Left colon (tissue), 2 donors: ENCODE data around the gene GJB6. TPM values are rescaled to one million over a fixed set of nuclear protein-coding genes. Genes with fewer than 3 reads are reported as not detected.
A peak's percentile ranks its signal among the peaks of the same experiment; 100 is the strongest.

Experiments used
- ATAC-seq: fragments of 200-7000 bp; cut with Tn5 transposase; one replicate; pipeline ENCODE4 v1.9.1; 2020; ENCODE audit warnings: mild to moderate bottlenecking, moderate library complexity
- DNase-seq, 2 donors: peaks; one replicate each; pipeline ENCODE4 v3.0.0-alpha.2; 2020
- intact Hi-C, 2 donors: fragments of 100-400 bp; cut with DNase I in 1 of 2; cut with micrococcal nuclease in 1 of 2; formaldehyde crosslinking; loops; one replicate each; pipeline versions ENCODE4 v1.11.2 to v1.14.0; 2022; cut with DNase I, micrococcal nuclease
- total RNA-seq, 2 donors: library from RNA; stranded (reverse); fragmentation: NEBNext Ultra II Directional; extraction: Animal tissue kit (Norgen Biotek cat#: 25700); gene quantifications; one replicate each; pipeline ENCODE4 v1.2.1, GENCODE V29; 2021
- donor health status: DM: no; HTN: no; CAD: no.
- donor health status: DM: yes; HTN: yes; CAD: no.

Gene GJB6
- total RNA-seq, 2 donors from 2014 or later: not detected

- ATAC-seq (no peak), DNase-seq (no peak)
- intact Hi-C loops: no loop called here
Measured at GRCh38 chr13:20230913-20231838, 943 bp downstream of the GJB6 start.

DNA sequence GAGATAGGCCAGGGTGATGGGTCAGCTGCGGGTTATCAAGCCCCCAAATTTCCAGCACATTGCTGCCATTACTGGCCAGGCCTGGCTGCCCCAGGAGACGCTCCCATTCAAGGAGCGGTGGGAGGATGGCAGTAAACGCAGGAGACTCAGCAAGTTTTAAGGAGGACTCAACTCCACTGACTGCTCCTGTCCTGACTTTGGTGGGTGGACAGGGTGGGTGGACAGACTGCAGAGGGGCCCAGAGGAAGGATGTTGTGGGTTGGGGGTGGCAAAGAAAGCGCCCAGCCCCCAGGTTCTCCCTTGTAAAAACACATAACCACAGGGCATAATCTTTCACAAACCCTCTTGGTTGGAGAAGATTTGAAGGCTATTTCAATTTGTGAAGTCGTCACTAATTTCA, 4.4 kb downstream of the GJB6 start:
- ATAC-seq: no peak
- intact Hi-C loops: no loop called here
- no peak for DNase-seq

DNA sequence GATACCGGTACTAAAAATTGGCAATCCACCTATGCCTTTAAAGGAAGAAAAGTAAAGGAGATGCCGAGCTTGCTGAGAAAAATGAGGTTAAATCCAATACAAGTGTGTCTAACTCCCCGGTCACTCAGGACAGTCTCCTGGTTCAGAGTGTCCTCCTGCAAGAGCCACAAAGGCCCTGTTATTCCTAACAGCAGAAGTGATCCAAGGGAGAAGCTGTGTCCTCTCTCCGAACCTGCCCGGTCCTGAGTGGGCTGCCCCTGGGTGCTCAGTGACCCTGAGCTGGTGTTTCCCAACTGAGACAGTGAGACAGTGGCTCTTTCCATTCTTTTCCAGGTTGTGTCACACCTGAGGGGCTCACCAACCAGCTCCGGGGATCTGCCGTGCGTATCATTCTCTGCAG, 4.8 kb downstream of the GJB6 start:
- DNase-seq (no peak), ATAC-seq (no peak)
- intact Hi-C loops: no loop called here

DNA sequence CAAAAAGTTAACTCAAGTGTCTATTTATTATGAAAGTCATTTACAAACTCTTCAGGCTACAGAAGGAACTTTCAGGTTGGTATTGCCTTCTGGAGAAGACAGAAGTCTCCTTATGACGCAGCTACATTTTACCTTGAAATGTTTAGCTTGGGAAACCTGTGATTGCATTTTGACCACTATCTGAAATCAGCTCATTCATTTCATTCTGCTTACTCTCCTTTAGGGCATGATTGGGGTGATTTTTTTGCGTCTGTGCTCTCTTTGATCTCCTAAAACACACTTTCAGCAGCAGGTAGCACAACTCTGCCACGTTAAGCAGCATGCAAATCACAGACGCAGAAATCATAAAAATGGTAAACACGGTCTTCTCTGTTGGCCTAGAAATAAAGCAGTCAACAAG, 9.6 kb downstream of the GJB6 start:
- intact Hi-C loops: no loop called here
- no peak for ATAC-seq
- DNase-seq: no peak

GRCh38 chr13:20221772-20222171, 10.3 kb downstream of the GJB6 start:
- intact Hi-C loops: no loop called here
- no peak for DNase-seq
- ATAC-seq: no peak

- intact Hi-C loops: no loop called here
- no peak for ATAC-seq
Measured at GRCh38 chr13:20219577-20219976, 12.5 kb downstream of the GJB6 start.

DNA sequence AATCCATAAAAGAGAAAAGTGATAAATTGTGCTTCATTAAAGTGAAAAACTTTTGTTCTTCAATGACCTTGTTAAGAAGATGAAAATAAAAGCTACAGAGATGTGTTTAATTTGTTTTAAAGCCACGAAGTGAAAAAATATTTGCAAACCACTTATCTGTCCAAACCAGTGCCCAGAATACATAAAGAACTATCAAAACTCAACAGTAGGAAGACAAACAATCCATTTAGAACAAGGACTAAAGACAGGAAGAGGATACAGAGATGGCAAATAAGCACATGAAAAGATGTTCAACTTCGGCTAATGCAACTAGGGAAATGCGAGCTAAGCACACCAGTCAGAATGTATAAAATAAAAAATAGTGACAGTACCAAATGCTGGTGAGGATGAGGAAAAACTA, 15.0 kb downstream of the GJB6 start:
- intact Hi-C loops: no loop called here
- ATAC-seq (no peak), DNase-seq (no peak)

More at GRCh38 chr13:20219577-20219976, 12.5 kb downstream of the GJB6 start:
- DNase-seq: no peak

DNA sequence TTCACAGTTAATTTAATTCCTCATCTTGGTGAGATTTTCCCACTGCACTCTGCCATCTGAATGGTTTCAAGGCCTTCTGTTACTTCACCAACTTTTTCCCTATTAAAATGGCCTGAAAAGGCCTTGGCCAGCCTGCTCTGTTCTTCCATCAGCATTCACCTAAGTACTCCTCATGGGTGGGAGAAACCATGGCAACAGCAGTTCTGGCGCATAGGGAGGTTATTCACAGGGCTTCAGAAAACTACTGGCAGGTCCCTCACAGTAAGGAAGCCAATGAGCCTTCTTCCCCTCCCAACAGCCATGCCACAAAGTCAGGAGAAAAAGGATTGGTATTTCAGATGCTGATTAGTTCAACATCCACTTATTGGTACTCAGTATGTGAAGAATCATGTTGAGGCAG, 22.2 kb downstream of the GJB6 start:
- ATAC-seq (no peak), DNase-seq (no peak)
- intact Hi-C loops: no loop called here

GRCh38 chr13:20206698-20207235, 25.4 kb downstream of the GJB6 start:
- intact Hi-C loops: no loop called here
- ATAC-seq (no peak), DNase-seq (no peak)

- intact Hi-C loops: no loop called here
- DNase-seq (no peak), ATAC-seq (no peak)
Measured at GRCh38 chr13:20206065-20206697, 25.9 kb downstream of the GJB6 start.

DNA sequence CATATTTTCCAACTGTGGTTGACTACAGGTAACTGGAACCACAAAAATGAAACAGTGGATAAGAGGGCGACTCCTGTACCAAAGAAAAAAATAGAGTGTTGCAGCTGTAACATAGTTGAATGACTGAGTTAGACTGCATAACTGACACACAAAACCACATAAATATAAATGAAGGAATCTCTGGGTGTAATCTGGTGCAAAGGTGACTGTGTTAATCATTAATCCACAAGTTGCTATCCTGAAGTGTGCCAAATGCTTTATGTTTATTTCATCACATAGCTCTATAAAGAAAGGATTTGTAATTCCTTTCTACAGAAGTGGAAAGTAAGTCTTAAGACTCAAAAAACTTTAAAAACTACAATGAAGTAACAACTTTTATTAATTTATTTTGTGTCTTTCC, 33.3 kb downstream of the GJB6 start:
- DNase-seq (no peak), ATAC-seq (peak; percentile 93)
- intact Hi-C loops: no loop called here

- intact Hi-C loops: no loop called here
- ATAC-seq: peak; percentile 42
- DNase-seq: no peak
Measured at GRCh38 chr13:20197361-20197834, 34.7 kb downstream of the GJB6 start.

- intact Hi-C loops: no loop called here
- DNase-seq (no peak), ATAC-seq (no peak)
Measured at GRCh38 chr13:20195801-20196200, 36.3 kb downstream of the GJB6 start.

DNA sequence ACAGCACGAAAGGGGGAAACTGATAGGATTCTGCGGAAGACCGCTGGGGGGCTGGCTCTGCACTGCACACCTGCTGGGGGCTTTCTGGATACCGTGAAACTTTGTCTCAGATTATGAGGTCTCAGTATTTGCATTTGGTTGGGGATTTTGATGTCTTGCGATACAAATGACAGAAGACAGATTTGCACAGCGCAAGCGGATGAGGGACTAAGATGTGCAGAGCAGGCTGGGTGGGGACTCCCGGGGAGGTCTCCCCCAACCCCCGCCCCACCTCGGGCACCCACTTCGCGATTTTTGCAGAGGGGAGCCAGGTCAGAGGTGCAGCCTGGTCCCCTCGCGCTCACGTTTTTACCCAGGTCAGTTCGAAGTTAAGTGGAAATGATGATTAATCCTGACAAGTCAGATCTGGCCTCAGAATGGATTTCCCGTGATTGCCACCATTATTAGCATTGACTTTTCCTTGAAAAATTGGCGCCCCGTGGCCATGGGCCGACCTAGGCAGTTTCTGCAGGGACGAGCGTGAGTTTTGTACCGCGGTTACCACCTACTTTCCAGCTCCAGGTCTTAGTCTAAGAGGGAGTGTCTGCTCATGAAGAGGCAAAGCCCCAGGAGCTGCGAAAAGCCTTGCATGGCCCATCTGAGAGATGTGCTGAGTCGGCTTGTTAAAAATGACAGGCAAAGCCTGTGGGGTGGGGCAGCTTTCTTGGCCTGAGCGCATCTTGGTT, 38.0 kb downstream of the GJB6 start:
- DNase-seq (no peak), ATAC-seq (no peak)
- intact Hi-C loops: no loop called here

DNA sequence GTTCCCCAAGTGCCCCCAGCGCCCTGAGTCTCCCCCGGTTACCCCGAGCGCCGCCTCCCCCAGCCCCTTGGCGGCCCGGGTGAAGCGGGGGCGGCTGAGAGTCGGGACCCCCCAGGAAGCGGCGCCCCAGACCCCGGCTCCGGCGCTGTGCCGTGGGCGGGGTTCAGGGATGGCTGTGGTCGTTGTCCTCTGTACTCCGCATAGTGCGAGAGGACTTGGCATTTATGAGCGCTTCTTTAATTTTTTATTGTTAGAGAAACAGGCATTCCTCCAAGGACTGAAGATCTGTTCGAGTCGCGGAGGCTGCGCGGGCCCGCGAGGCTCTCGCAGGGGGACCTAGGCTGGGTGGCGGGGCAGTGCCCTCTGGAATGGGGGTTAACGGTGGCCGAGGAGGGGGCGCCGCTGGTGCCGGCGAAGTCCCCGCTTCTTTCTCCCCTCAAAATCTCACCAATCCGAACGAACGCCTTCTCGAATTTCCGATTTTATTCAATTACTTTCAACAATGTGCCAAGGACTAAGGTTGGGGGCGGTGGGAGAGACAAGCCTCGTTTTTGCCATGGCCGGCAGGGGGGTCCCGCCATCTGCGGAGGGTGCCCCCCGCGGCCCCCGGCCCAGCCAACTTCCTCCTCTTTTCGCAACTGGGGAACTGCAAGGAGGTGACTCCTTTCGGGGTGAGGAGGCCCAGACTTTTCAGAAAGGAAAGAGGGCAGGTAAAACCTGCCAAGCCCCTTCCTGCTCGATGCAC, 38.8 kb downstream of the GJB6 start:
- peak in 1 of 2 donors; percentile 23 for DNase-seq
- ATAC-seq: peak; percentile 29
- intact Hi-C loops: no loop called here

DNA sequence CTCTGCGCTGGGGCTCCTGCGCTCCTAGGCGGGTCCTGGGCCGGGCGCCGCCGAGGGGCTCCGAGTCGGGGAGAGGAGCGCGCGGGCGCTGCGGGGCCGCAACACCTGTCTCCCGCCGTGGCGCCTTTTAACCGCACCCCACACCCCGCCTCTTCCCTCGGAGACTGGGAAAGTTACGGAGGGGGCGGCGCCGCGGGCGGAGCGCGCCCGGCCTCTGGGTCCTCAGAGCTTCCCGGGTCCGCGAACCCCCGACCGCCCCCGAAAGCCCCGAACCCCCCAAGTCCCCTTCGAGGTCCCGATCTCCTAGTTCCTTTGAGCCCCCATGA, 39.3 kb downstream of the GJB6 start, which contains the start of gene GJB2:
GJB2 (minus strand) TSS at position 103 of the 326 bp plus-strand sequence. CDS start 3,357 bp downstream, outside the sequence.
- DNase-seq (peak; percentile 65 to 78), ATAC-seq (peak; percentile 68)
- intact Hi-C loops: no loop called here

- intact Hi-C loops: no loop called here
- DNase-seq: peak; percentile 55 to 69
- ATAC-seq: peak; percentile 70
Measured at GRCh38 chr13:20192158-20192835, 39.8 kb downstream of the GJB6 start.
